Measurements from ENCODE around the gene SLC35E3.

The SLC35E3 gene

DNA sequence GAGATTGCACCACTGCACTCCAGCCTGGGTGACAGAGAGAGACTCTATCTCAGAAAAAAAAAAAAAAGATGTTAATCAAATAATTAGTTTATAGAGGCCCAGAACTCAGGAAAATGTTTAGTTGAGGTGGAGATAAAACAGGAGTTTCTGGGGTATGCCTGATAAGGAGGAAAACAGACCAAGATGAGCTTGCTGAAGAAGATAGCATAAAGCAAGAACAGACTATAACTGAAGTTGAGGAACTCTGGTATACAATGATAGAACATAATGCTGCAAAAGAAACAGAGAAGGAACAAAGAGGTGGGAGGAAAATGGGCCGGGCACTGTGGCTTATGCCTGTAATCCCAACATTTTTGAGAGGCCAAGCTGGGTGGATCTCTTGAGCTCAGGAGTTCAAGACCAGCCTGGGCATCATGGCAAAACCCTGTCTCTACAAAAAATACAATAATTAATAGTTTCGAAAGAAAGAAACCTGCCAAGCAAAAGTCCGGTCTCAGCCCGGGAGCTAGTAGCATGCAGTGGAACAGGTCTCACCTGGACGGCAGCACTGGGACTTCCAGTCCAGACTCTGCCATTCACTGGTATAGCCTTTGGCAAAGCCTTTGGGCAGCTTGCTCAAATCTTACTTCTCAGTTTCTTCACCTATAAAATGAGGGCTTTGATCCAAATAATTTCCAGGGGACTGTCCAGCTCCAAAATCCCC lies 25.4 kb downstream of the SLC35E3 start:
- no peak for DNase-seq

DNA sequence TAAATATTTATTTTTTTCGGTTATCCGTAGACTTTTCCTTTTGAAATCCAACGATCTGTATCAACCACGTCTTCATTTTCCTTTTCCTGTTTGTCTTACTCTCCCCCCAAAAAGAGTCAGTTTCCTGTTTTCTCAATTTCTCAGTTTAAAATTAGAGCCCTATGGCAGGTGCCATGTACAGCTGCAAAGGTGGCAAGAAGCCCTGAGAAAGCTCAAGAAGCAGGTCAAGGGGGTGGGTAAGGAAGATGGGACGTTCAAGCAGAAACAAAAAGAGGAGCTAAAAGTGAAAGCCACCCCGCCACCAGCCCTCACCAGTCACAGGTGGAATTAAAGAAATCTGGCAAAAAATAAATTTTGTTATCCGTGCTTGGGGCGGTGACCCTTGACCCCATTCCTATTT lies 26.7 kb downstream of the SLC35E3 start:
- DNase-seq: no peak

DNA sequence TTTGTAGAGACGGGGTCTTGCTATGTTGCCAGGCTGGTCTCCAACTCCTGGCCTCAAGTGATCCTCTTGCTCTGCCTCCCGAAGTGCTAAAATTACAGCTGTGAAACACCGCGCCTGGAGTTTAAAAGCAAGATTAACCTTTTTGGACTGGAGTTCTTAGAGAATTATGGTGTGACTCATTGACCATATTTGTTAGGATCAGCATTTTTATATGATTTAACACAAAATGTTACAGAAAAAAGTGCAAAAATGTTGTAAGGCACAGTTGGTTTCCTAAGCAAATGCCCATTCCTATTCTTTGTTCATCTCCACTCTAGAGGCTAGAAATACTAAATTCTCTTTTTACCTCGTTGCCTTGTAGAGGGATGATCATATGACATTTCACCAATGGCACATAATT lies 27.6 kb downstream of the SLC35E3 start:
- no peak for DNase-seq

DNA sequence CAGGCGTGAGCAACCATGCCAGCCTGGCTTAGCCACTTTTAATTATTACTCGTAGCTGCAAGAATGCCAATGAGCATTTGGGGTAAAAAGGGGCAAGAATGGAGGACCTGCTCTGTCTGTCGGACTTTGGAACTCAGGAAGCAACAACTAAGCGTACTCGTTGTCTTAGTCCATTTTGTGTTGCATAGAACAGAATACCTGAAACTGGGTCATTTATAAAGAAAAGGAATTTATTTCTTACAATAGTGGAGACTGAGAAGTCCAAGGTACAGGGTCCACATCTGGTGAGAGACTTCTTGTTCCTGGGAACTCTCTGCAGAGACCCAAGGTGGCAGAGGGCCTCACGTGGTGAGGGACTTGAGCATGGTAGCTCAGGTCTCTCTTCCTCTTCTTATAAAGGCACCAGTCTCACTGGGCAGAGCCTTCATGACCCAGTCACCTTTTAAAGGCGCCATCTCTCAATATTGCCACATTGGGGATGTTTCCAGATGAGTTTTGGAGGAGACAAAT lies 29.2 kb downstream of the SLC35E3 start:
- DNase-seq: no peak

DNA sequence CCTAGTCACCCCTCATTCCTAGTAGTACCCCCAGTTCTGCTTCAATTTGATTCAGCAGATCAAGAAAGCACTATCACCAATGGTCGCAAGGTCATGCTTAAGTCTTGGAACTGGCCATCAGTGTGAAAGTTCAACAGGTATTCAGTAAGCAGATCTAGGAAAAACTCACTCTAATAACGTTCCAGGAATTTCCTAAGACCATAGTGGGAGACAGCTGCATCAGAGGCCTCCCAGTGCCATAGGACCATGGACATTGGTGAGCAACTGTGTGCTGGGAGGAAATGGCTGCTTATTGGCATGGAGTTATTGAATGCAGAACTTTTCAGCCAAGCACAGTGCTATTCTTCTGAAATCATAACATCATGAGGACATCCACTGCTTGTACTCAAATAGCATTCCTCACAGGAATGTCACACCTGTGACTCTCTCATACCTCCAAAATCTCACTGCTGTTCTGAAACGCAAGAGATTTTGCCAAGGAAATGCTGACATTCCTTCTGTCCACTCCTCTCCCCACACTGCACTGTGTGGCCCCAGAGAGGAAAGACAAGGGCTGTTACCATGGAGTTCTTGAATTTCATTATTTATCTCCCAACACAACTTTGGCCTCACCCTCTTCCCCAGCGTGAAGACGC lies 31.1 kb downstream of the SLC35E3 start:
- DNase-seq: no peak

DNA sequence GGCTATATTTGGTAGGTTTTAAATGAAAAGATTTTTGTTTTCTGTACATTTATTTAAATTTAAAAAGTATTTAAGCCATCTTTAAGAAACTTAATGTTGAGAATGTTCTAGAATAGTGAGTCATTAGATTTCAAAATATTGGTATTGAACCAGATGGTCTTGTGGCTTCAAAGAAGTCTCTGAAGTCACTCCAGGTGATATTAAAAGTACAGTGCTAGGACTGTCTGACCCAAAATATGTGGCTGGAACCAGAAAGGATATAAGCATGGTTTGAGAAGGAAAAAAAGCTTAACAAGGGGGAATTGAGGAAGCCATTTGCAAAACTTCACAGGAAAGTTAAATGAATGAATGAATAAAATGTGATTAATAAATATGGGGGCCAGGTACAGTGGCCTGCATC lies 33.3 kb downstream of the SLC35E3 start:
- DNase-seq: no peak

DNA sequence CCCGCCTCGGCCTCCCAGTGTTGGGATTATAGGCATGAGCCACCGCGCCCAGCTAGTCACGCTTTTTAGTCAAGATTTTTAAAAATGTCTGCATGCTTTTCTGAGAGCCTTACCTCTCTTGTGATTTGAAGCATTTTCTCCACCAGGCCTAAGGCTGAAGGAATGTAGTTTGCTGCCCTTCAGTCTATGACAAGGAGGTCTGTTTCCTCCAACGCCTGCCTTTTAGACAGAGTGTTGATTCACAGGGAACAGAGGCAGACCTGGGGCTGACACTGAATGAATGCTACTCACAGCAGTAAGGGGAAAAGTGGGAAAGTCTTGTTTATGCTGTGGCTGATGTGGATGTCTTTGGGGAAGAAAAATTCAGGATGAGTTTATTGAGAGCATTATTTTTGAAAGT lies 34.8 kb downstream of the SLC35E3 start:
- DNase-seq: no peak

DNA sequence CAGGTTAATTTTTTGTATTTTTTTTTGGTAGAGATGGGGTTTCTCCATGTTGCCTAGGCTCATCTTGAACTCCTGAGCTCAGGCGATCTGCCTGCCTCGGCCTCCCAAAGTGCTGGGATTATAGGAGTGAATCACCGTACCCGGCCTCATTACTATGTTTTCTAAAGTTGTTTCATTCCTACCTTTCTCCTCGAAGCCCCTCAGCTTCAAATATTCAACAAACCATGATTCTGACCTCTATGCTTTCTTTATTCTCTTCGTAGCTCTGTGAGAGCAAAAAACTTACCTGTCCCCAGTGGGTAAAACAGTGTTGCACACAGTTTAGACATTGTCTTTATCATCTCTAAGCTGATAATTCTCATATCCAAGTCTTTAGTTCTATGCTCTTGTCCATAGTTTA lies 35.8 kb downstream of the SLC35E3 start:
- no peak for DNase-seq

DNA sequence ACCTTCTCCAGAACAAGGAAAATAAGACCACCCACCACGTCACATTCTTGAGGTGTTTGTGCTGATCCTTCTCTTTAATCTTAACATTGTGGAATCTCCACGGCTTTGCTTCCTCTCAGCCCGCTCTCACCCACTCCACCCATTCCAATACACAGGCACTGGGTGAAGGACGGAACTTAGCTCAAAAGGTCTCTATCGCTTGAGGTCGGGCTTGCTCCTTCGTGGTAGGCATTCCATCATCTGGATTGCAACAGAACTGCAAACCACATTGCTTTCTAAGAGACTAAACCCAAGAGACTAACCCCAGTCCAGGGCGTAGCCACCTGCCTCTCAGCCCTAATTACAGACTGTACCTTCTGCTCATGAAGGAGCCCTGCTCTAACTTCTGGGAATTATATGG lies 38.0 kb downstream of the SLC35E3 start:
- no peak for DNase-seq

DNA sequence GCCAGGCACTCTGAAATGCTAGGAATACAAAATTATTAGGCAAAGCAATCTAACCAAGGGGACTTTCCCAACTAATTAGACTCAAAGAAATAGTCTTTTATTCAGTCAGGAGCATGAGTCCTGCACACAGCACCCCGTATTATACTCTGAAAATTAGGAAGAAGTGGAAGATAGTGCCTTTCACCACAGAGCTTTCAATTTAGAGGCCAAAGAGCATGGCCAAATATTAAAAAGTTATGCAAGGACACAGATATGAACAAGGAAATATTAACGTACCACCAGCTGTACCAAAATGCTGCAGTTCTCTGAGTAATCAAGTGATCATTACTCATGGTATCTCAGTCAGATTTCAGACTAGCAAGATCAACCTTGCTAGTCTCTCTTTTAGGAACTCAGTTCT lies 39.4 kb downstream of the SLC35E3 start:
- DNase-seq: no peak

DNA sequence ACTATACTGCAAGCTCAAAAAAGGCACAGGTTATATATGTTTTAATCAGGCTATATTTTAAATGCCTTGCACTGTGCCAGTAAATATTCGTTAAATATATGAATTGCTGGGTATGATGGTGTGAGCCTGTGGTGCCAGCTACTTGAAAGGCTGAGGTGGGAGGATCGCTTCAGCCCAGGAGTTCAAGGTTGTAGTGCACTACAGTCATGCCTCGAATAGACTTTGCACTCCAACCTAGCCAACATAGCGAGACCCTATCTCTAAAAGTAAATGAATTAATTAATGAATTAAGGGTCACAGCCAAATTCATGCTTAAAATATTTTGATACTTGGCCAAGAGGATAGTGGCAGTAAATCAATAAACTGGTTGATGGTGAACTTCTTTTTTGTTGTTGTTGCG lies 39.8 kb downstream of the SLC35E3 start:
- DNase-seq: no peak

DNA sequence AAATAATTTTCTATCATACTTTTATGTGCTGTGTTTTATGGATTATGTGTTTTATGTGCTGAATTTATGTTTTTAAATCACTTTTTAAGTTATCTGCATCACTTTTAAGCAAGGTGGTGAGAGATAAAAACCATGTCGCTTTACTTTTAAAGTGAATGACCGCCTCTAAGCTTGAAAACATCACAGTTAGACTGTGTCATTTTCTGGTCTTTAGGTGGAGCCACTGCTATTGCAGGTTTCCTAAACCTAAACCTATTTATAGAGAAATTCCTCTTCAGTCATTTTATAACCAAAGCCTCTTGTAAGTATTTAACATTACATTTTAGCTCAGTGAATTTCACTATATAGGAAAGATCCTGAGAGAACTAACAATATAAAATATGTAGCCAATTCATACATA lies 41.0 kb downstream of the SLC35E3 start:
- no peak for DNase-seq

DNA sequence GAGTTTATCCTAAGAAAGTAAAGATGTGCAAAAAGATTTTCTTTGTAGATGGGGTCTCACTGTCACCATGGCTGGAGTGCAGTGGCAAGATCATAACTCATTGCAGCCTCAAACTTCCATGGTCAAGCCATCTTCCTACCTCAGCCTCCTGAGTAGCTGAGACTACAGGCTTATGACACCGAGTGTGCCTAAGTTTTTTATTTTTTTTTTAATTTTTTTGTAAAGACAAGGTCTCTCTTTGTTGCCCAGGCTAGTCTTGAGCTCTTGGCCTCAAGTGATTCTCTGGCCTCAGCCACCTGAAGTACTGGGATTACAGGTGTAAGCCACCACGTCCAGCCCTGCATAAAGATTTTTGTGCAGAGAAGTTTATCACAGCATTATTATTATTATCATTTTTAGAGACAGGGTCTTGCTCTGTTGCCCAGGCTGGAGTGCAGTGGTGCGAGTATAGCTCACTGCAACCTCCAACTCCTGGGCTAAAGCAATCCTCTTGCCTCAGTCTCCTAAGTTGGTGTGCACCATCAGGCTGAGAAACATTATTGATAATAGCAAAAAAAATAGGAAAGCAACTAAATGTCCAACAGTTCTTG lies 42.7 kb downstream of the SLC35E3 start:
- DNase-seq: no peak

DNA sequence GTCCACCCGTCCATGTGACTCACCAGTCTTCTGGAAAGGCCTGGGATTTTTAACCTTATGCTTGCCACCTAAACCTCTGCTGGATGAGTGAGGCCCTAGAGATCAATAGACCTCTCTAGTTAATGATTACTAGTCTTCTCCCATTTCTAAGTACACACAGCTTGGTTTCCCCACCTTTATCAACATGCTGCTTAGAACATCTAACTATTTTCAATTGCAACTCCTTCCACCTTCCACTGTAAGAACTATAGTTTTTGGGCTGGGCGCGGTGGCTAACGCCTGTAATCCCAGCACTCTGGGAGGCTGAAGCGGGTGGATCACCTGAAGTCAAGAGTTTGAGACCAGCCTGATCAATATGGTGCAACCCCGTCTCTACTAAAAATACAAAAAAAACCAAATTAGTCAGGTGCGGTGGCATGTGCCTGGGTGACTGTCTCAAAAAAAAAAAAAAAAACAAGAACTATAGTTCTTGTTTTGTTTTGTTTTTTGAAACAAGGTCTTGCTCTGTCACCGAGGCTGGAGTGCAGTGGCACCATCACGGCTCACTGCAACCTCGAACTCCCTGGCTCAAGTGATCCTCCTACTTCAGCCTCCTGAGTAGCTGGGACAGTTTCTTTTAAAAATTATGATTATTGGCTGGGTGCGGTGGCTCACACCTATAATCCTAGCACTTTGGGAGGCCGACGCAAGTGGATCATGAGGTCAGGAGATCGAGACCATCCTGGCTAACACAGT lies 43.3 kb downstream of the SLC35E3 start:
- peak; percentile 53 for DNase-seq

DNA sequence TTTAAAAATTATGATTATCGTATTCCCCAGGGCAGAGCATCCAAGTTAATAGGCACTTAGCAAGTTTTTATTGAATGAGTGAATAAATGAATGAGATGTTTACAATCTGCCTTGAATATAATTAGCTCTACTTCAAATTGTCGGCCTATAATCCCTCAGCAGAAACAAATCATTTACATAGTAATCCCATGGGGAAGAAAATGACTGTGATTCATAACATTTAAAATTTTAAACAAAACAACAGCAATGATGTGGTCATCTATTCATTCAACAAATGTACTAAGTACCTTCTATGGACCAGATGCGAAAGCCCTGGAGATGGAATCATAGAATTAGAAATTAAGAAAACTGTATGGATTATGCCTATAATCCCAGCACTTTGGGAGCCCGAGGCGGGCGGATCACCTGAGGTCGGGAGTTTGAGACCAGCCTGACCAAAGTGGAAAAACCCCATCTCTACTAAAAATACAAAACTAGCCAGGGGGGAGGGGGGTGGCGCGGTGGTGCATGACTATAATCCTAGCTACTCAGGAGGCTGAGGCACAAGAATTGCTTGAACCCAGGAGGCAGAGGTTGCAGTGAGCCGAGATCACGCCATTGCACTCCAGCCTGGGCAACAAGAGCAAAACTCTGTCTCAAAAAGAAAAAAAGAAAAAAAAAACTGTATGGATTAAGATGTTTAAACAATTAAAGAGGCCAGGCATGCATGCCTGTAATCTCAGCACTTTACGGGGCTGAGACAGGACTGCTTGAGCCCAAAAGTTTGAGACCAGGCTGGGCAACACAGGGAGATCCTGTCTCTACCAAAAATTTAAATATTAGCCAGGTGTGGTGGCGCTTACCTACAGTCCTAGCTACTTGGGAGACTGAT lies 44.3 kb downstream of the SLC35E3 start:
- no peak for DNase-seq

DNA sequence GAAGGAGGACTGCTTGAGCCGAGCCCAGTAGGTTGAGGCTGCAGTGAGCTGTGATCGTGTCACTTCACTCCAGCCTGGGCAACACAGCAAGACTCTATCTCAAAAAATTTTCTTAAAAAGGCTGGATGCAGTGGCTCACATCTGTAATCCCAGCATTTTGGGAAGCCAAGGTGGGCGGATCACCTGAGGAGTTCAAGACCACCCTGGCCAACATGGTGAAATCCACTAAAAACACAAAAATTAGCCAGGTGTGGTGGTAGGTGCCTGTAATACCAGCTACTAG lies 44.9 kb downstream of the SLC35E3 start:
- no peak for DNase-seq

DNA sequence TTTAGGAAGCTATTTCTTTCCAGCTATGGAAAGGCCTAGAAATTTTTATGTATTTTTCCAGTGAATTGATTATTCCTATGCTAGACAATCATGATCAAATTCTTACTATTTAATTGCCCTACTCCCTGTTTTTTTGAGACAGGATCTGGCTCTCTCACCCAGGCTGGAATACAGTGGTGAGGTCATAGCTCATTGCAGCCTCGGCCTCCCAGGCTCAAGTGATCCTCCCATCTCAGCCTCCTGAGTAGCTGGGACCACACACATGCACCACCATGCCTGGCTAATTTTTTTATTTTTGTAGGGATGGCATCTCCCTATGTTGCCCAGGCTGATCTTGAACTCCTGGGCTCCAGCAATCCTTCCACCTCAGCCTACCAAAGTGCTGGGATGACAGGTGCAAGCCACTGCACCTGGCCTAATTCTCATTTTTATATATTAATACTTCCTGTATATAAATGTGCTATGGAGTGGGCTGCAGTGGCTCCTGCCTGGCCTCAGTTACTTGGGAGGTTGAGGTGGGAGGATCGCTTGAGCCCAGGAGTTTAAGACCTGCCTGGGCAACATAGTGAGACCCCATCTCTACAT lies 46.0 kb downstream of the SLC35E3 start:
- DNase-seq: no peak

DNA sequence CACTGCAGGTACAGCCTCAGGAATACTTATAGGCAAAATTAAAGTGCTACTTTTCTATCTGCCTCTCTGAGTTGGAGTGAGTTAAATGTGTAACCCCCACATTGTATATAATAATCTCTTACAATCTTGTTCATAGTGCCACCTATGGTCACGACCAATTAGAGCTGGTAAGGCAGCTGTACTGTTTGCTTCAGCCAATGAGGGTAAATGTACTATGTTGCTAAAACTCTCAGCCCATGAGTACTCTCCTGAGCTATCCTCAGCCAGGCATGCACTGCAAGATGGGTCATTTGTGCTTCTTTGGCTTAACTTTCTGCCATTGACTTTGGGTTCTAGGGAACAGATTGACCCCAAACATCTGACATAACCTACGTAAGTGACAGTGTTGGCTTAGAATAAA lies 47.0 kb downstream of the SLC35E3 start:
- peak; percentile 62 for DNase-seq

DNA sequence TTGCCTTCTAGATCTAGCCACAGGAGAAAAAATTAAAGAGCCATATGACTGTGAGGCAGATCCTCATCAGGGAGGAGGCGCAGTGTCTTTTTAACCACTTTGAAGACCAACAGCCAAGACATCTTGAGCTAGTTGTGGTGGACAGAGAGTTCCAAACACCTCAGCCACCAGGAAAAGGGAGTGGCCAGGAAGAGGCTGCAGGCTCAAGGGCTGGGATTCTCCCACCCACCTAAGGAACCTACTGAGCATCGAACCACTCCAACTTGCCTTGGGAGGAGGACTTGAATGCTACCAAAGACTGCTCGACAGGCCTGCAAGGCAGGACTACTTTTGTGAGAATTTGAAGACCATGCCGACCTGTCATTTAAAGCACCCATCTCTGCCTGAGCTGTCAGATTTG lies 47.5 kb downstream of the SLC35E3 start:
- no peak for DNase-seq

DNA sequence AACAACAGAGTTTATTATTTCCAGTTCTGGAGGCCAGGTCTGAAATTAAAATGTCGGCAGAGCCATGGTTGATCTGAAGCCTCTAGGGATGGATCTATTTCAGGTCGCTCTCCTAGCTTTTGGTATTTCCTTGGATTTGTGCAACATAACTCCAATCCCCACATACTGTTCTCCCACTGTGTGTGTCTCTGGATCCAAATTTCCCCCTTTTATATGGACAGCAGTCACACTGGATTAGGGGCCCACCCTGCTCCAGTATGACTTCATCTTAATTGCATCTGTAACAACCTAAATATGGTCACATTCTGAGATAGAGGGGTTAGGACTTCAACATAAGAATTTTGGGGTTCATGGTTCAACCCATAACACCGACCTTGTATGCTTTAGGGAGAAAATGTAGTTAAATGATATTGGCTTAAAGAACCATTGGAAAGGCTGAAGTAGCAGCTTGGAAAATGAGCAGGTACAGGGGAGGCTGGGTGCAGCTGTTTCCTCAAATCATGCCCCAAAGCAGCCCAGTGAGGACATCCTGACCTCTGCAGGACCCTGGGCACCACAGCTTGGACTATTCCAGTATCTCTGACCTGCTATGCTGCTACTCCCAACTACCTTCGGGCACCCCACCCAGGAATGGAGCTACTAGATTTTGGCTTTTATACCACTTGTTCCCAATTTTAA lies 48.1 kb downstream of the SLC35E3 start:
- DNase-seq: no peak

DNA sequence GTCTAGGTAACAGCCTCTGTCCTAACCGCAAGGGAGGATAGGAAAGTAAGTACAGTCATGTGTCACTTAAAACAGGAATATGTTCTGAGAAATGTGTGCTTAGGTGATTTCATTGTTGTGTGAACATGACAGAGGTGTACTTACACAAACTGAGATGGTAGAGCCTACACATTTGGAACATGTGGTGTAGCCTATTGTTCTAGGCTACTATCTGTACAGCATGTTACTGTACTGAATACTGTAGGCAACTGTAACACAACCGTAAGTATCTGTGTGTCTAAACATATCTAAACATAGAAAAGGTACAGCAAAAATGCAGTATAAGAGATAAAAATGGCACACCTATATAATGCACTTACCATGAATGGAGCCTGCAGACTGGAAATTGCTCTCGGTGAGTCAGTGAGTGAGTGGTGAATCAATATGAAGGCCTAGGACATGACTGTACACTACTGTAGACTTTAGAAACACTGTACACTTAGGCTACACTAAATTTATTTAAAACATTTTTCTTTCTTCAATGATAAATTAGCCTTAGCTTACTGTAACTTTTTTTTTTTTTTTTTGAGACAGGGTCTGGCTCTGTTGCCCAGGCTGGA lies 48.8 kb downstream of the SLC35E3 start:
- no peak for DNase-seq

DNA sequence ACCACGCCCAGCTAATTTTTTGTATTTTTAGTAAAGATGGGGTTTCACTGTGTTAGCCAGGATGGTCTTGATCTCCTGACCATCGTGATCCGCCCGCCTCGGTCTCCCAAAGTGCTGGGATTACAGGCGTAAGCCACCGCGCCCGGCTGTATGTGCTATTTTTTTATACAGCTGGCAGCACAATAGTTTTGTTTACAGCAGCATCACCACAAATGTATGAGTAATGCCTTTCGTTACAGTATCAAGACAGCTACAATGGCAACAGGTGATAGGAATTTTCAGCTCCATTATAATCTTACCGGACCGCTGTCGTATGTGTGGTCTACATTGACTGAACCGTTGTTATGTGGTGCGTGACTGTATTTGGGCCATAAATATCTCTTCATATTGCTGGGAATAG lies 50.4 kb downstream of the SLC35E3 start:
- DNase-seq: no peak

Data from DMS53 (cell line).